Pancreas (tissue), 10 donors: Measurements from ENCODE around the gene PWWP2A. TPM values are rescaled to one million over a fixed set of nuclear protein-coding genes. Genes with fewer than 3 reads are reported as not detected.

ENCODE experiments used
- ATAC-seq, 4 donors: fragments of 200-7000 bp; cut with Tn5 transposase; one replicate each; pipeline versions ENCODE4 v1.8.0 to v1.9.1; 2020; ENCODE audit warnings: mild to moderate bottlenecking in 4 of 4, moderate library complexity in 4 of 4
- DNase-seq, 6 donors: peaks; one replicate each; pipeline ENCODE4 v3.0.0-alpha.2; 2020
- FAIRE-seq: peaks from 2 replicates; lab custom pipeline; 2012; peaks lifted over from hg19 to GRCh38; lab: Jason Lieb, UNC
- H3K27ac ChIP-seq, 4 donors: fragments of 200-600 bp; sonication (generic); 1 replicate in 3 of 4; 2 replicates in 1 of 4; pipeline versions ENCODE4 v1.5.0 to v1.8.0; 2020
- H3K27me3 ChIP-seq, 4 donors: fragments of 200-600 bp; one replicate each; pipeline ENCODE4 v1.8.0; 2021
- H3K36me3 ChIP-seq, 3 donors: fragments of 200-600 bp; sonication (generic) in 1 of 3; one replicate each; pipeline versions ENCODE4 v1.5.0 to v1.8.0; 2020 to 2021
- H3K4me1 ChIP-seq, 3 donors: fragments of 200-600 bp; one replicate each; pipeline ENCODE4 v1.8.0; 2021
- H3K4me3 ChIP-seq, 4 donors: fragments of 200-600 bp; sonication (generic) in 2 of 4; one replicate each; pipeline versions ENCODE4 v1.5.0 to v1.8.0; 2020 to 2021
- H3K9me3 ChIP-seq, 4 donors: fragments of 200-600 bp; one replicate each; pipeline ENCODE4 v1.8.0; 2021
- CTCF ChIP-seq, 4 donors: fragments of 200-600 bp; sonication (generic) in 3 of 4; IDR thresholded peaks; one replicate each; pipeline versions ENCODE4 v1.5.0 to v1.8.0; 2021; ENCODE audit warnings: antibody characterized with exemption in 4 of 4
- WGBS, 2 donors: extraction: QIAGEN DNeasy Blood & Tissue Kit; methylation state at CpG; one replicate each; pipeline ENCODE4 v1.1.7; 2013; 5-methylcytosine and 5-hydroxymethylcytosine counted together
- intact Hi-C, 3 donors: fragments of 100-400 bp; cut with DNase I; formaldehyde crosslinking; loops; one replicate each; pipeline versions ENCODE4 v1.11.1 to v1.14.2; 2022
- polyA plus RNA-seq, 2 donors: library from polyadenylated mRNA; stranded (reverse); fragments of 200-250 nt; gene quantifications; one replicate each; pipeline ENCODE4 v1.2.3, GENCODE V29; 2013
- total RNA-seq, 6 donors: library from RNA; stranded (reverse); fragmentation: NEBNext Ultra II Directional in 4 of 6; extraction: Animal tissue kit (Norgen Biotek cat#: 25700) in 4 of 6; gene quantifications; one replicate each; pipeline versions ENCODE4 v1.2.1 to v1.2.4, GENCODE V29; 2021 to 2023
- donor health status: healthy with polysubstance abuse.
- donor health status: DM: no; HTN: no; CAD: no; lungs with moderate emphysema.
- donor health status: DM: no; HTN: no; CAD: no.
- donor health status: control.
- donor health status: control.
- donor health status: Bipolar disorder and iron deficiency.
- donor health status: DM: yes; HTN: yes; CAD: no.
- donor health status: DM: no; HTN: no; CAD: no.
- donor health status: DM: no; HTN: no; CAD: no.
- donor health status: DM: yes; HTN: yes; CAD: no.

The PWWP2A gene
- total and polyA plus RNA-seq, 8 donors, result 7.9 to 14.5 (median 10.2) TPM

DNA sequence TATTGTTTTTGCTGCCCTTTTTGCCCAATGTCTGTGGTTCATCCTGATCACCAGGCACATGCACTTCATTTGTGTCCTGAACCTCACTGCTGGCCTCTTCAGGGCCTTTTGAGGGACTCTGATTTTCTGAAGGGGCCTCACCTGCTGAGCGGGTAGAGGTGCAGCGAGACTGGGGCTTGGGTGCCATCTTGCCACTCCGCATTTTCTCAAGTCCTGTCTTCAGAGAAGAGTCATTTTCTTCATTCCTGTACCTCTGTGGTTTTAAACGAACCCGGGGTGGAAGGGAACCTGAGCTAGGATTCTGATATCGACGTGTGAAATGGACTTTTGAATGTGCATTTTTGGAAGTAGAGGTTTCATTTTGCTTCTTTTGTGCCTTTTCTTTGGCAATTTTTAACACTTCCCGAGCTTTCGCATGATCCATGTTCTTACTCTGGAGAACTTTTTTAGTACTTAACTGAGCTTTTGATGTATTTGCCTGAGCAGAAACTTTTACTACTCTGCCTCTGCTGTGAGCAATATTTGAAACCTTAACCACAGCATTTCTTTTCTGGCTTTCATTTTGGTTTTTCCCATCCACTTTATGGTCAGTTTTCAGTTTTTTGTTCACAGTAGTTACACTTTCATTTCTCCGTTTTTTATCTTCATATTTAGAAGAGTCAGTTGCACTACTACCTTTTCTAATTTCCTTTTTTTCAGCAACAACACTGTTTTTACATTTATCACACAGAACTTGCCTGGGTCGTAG, 26.1 kb downstream of the PWWP2A start:
- H3K27ac ChIP-seq, result no peak overlapping the region
- H3K36me3 ChIP-seq, result peaks cover 0 to 20% (median 0%) of the 10 kb centered on the region in 3 donors
- H3K27me3 ChIP-seq, result no peaks in the 10 kb centered on the region
- no peaks in the 10 kb centered on the region for H3K9me3 ChIP-seq
- H3K4me1 ChIP-seq, result no peaks in the 10 kb centered on the region
- intact Hi-C loops, result no loop called here
- DNase-seq (no peak), ATAC-seq (no peak), FAIRE-seq (no peak)
- WGBS, 2 donors, result 95% methylated on average over 11 of the region's 11 CpGs
- H3K4me3 ChIP-seq, result no peak overlapping the region
- TF ChIP-seq CTCF (IDR thresholded peaks at IDR 0.05), result no peak

DNA sequence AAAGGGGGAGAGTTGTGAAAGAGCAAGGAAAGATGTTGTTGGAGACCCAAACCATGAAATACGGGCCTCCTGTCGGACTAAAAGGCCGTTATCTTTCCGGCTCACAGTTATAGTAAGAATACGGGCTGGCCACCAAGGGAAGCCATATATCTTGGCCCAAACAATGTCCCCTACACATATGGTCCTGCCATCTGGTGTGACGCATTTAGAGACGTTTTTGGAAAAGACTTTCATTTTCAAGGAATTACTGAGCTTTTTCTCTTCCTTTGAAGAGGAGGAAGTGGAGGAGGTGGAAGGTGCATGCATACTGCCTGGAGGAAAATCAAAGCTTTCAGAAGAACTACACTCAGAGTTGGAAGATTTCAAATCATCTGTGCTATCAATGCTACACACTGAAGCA, 26.7 kb downstream of the PWWP2A start:
- no peaks in the 10 kb centered on the region for H3K4me1 ChIP-seq
- H3K4me3 ChIP-seq, result no peak overlapping the region
- H3K27ac ChIP-seq, result no peak overlapping the region
- intact Hi-C loops, result no loop called here
- no peaks in the 10 kb centered on the region for H3K9me3 ChIP-seq
- H3K36me3 ChIP-seq, result peaks cover 0 to 20% (median 0%) of the 10 kb centered on the region in 3 donors
- 90 to 96% methylated on average over 7 of the region's 7 CpGs for WGBS, 2 donors
- TF ChIP-seq CTCF (IDR thresholded peaks at IDR 0.05), result no peak
- no peak for FAIRE-seq
- DNase-seq, result no peak
- no peaks in the 10 kb centered on the region for H3K27me3 ChIP-seq
- ATAC-seq, result no peak

DNA sequence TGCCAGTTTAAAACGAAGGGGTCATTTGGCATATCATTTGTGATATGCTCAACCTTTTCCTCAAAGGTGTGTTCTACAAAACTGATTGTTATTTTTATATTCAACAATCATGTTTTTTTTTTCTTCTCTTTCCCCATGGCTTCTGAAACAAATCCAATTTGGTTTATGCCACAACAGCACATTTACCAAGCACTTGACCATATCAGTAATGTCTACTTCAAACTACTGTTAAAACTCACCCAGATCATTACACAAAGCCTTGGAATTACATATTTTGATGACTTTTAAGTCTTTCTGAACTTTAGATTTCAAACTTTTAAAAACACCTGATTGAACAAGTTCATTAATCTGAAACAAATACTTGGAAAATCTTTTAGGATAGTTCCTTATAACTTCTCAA, 29.2 kb downstream of the PWWP2A start:
- Histone ChIP-seq H3K9me3 (no peaks in the 10 kb centered on the region), H3K4me1 (no peaks in the 10 kb centered on the region), H3K27me3 (no peaks in the 10 kb centered on the region), H3K4me3 (no peak overlapping the region), H3K27ac (no peak overlapping the region), H3K36me3 (peaks cover 0 to 20% (median 0%) of the 10 kb centered on the region in 3 donors)
- intact Hi-C loops, result no loop called here
- ATAC-seq (no peak), DNase-seq (no peak), FAIRE-seq (no peak)
- no peak for TF ChIP-seq CTCF (IDR thresholded peaks at IDR 0.05)
- 74 to 87% methylated on average over 1 of the region's 1 CpG for WGBS, 2 donors

DNA sequence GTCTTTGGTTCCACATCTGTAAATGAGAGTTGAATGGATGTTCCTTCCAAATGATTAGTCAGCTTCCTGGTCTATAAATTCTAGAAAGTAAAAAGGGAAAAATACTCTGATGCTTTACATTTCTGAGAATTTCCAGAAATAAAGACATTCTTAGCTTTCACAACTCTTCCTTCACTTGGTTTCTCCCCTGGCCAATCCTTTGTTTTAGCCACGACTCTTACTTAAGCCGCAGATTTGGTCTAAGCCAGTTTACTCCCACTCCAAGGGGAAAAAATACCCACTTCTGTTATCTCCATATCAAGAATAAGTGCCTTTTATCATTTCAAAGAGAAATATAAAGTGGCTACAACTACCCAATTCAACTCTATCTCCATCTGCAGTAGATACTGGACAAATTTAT, 29.7 kb downstream of the PWWP2A start:
- peaks cover 0 to 20% (median 0%) of the 10 kb centered on the region in 3 donors for H3K36me3 ChIP-seq
- H3K4me3 ChIP-seq, result no peak overlapping the region
- FAIRE-seq, result no peak
- no peak for DNase-seq
- no peaks in the 10 kb centered on the region for H3K4me1 ChIP-seq
- no peak for TF ChIP-seq CTCF (IDR thresholded peaks at IDR 0.05)
- H3K27ac ChIP-seq, result no peak overlapping the region
- intact Hi-C loops, result no loop called here
- WGBS, 2 donors, result 94 to 98% methylated on average over 2 of the region's 2 CpGs
- ATAC-seq, result no peak
- H3K9me3 ChIP-seq, result no peaks in the 10 kb centered on the region
- H3K27me3 ChIP-seq, result no peaks in the 10 kb centered on the region

DNA sequence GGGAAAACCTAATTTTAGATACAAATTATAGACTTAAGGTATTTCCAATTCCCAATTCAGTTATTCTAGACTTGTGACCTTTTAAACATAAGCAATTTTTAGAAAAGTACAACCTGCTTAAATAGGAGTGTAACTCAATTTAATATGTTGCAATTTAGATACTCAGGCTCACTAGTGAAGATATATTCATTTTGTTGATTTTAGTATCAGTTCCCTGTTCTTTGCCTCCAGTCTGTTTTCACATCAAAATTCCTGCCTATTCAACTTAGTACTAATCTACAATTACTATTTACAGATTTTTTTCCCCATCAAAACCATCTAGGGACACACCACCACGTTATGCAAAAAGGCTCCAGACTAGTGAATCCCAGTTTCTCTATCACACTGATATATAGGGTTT, 30.4 kb downstream of the PWWP2A start:
- no peak for TF ChIP-seq CTCF (IDR thresholded peaks at IDR 0.05)
- no peak for FAIRE-seq
- intact Hi-C loops, result no loop called here

More for the DNA sequence above, 30.4 kb downstream of the PWWP2A start:
- no peak for ATAC-seq
- no peaks in the 10 kb centered on the region for H3K27me3 ChIP-seq
- no peak for DNase-seq
- WGBS, 2 donors, result 87 to 89% methylated on average over 1 of the region's 1 CpG
- H3K36me3 ChIP-seq, result peaks cover 0 to 20% (median 0%) of the 10 kb centered on the region in 3 donors
- H3K4me3 ChIP-seq, result no peak overlapping the region
- no peaks in the 10 kb centered on the region for H3K9me3 ChIP-seq
- no peak overlapping the region for H3K27ac ChIP-seq
- H3K4me1 ChIP-seq, result no peaks in the 10 kb centered on the region
